ENCODE results near the gene PHF21B. TPM values are rescaled to one million over a fixed set of nuclear protein-coding genes. Genes with fewer than 3 reads are reported as not detected.

Gene PHF21B
- total RNA-seq, 5 donors from 2014 or later (not counting 1 experiment from before 2014, with no cell fraction given): 0.15 to 0.36 TPM; not detected in 3

GRCh38 chr22:44831885-44832284 is 177.9 kb downstream of the PHF21B start:
- no peak overlapping the region for H3K27ac Mint-ChIP-seq
- CTCF ChIA-PET: no interaction called here

More at GRCh38 chr22:44831885-44832284, 177.9 kb downstream of the PHF21B start:
- POLR2A ChIA-PET: no interaction called here
- DNase-seq (no peak), ATAC-seq (replicated peaks in 1 of 4) (no peak)
- Histone ChIP-seq H3K36me3 (ENCODE audit: control insufficient read depth in 2 of 2, extremely low read depth in 1 of 2, insufficient read depth in 1 of 2, low read length in 1 of 2) (no peaks in the 10 kb centered on the region), H3K9me3 (no peaks in the 10 kb centered on the region), H3K4me3 (ENCODE audit: control insufficient read depth in 1 of 2, extremely low read depth in 1 of 2, low read length in 1 of 2) (no peak overlapping the region), H3K27ac (ENCODE audit: low read length) (no peak overlapping the region), H3K27me3 (replicated peaks in 1 of 2; ENCODE audit: control insufficient read depth in 2 of 2, extremely low read depth in 1 of 2, insufficient read depth in 2 of 2, low read length in 1 of 2) (peaks cover 0 to 22% of the 10 kb centered on the region in 2 experiments), H3K4me1 (ENCODE audit: control insufficient read depth in 1 of 2, extremely low read depth in 1 of 2, insufficient read depth in 2 of 2, low read length in 2 of 2) (no peaks in the 10 kb centered on the region)
- Mint-ChIP-seq H3K9me3 (peaks cover 6 to 8% (median 6%) of the 10 kb centered on the region in 3 donors), H3K36me3 (no peaks in the 10 kb centered on the region), H3K4me1 (no peaks in the 10 kb centered on the region), H3K27me3 (peaks cover 15 to 18% of the 10 kb centered on the region in 2 donors), H3K4me3 (no peak overlapping the region)
- WGBS (ENCODE audit: insufficient coverage): no CpG with 5 or more reads among the region's 1 CpG

Other genes with a start within 250 kb of the PHF21B start
- gene NUP50, start 153.9 kb upstream of the PHF21B start, total RNA-seq: 100 to 1,000 TPM in 4 of 5 donors, 10 to 100 TPM in 1; 97.0 to 151 (median 126) TPM
- gene KIAA0930, start 230.9 kb upstream of the PHF21B start, total RNA-seq: 10 to 100 TPM; 21.2 to 40.2 (median 30.8) TPM

Measured in T-cell (primary cell).